ENCODE measurements around the gene TYK2.

DNA sequence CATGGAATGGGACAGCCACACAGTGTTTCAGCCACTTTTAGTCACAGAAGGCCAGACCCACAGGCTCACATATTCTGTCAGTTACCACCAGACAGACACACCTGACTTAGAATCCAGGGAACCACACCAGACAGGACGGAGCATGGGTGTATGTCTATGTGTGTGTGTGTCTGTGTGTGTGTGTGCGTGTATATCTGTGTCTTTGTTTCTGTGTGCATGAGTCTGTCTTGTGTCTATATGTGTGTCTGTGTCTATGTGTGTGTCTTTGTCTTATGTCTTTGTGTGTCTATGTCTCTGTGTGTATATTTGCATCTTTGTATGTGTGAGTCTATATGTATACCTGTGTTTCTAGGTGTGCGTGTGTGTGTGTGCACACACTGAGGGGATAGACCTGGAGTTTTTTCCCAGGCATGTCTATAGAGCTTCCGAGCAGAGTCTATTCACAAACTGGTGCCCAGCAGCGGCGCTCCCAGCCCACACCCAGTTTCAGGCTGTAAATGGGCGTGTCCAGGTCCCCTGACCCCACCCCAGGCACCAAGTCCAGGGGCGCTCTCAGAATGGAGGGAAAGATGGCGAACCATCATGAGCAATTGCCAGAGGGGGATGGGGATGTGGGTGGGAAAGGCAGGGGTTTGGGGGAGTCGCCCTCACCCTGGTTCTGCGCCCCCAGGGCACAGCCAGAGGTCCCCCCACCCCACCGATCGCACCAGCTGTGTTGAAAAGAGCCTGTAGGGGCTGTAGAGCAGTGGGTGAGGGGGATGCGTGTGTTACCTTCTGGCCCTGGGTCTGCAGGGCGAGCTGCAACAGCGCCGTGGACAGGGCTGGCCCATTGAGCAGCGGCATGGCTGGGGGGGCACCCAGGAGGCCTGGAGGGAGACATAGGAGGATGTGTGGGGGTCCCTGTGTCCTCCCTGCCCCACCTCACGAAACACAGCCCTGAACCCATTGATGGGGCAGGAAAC, 58.2 kb downstream of the TYK2 start:
- no peak for TF ChIP-seq ZNF785 (tag by site-specific recombination; IDR thresholded peaks at IDR 0.05)
- TF ChIP-seq, protein P1, sequence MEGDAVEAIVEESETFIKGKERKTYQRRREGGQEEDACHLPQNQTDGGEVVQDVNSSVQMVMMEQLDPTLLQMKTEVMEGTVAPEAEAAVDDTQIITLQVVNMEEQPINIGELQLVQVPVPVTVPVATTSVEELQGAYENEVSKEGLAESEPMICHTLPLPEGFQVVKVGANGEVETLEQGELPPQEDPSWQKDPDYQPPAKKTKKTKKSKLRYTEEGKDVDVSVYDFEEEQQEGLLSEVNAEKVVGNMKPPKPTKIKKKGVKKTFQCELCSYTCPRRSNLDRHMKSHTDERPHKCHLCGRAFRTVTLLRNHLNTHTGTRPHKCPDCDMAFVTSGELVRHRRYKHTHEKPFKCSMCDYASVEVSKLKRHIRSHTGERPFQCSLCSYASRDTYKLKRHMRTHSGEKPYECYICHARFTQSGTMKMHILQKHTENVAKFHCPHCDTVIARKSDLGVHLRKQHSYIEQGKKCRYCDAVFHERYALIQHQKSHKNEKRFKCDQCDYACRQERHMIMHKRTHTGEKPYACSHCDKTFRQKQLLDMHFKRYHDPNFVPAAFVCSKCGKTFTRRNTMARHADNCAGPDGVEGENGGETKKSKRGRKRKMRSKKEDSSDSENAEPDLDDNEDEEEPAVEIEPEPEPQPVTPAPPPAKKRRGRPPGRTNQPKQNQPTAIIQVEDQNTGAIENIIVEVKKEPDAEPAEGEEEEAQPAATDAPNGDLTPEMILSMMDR (tag by site-specific recombination; IDR thresholded peaks at IDR 0.05): no peak
- TF ChIP-seq FEZF1 (tag by site-specific recombination; IDR thresholded peaks at IDR 0.05): no peak
- TF ChIP-seq ZBTB1 (tag by site-specific recombination; IDR thresholded peaks at IDR 0.05): no peak
- no peak for TF ChIP-seq ELK4 (IDR thresholded peaks at IDR 0.05; ENCODE audit: borderline replicate concordance, low read depth, low read length)
- no peak for TF ChIP-seq YY2 (tag by site-specific recombination; IDR thresholded peaks at IDR 0.05)
- TF ChIP-seq ZNF274 (IDR thresholded peaks at IDR 0.05; ENCODE audit: low read length): no peak
- TF ChIP-seq ZNF274 (tag by site-specific recombination; IDR thresholded peaks at IDR 0.05; ENCODE audit: borderline replicate concordance): no peak
- TF ChIP-seq ZNF423 (tag by site-specific recombination; IDR thresholded peaks at IDR 0.05): no peak
- TF ChIP-seq PATZ1 (tag by site-specific recombination; IDR thresholded peaks at IDR 0.05): no peak
- no peak; the same call in 1 of the 2 replicates for TF ChIP-seq KLF9 (tag by site-specific recombination; IDR thresholded peaks at IDR 0.05; ENCODE audit: low read depth)
- no peak for TF ChIP-seq ZNF776 (tag by site-specific recombination; IDR thresholded peaks at IDR 0.05; ENCODE audit: borderline replicate concordance)
- TF ChIP-seq ZEB2 (tag by site-specific recombination; IDR thresholded peaks at IDR 0.05): no peak

Data from HEK293 (cell line).